ENCODE measurements around the gene TSPAN15. TPM values are rescaled to one million over a fixed set of nuclear protein-coding genes. Genes with fewer than 3 reads are reported as not detected.

The TSPAN15 gene
- total RNA-seq, 1 experiment from 2014 or later: 7.7 TPM

DNA sequence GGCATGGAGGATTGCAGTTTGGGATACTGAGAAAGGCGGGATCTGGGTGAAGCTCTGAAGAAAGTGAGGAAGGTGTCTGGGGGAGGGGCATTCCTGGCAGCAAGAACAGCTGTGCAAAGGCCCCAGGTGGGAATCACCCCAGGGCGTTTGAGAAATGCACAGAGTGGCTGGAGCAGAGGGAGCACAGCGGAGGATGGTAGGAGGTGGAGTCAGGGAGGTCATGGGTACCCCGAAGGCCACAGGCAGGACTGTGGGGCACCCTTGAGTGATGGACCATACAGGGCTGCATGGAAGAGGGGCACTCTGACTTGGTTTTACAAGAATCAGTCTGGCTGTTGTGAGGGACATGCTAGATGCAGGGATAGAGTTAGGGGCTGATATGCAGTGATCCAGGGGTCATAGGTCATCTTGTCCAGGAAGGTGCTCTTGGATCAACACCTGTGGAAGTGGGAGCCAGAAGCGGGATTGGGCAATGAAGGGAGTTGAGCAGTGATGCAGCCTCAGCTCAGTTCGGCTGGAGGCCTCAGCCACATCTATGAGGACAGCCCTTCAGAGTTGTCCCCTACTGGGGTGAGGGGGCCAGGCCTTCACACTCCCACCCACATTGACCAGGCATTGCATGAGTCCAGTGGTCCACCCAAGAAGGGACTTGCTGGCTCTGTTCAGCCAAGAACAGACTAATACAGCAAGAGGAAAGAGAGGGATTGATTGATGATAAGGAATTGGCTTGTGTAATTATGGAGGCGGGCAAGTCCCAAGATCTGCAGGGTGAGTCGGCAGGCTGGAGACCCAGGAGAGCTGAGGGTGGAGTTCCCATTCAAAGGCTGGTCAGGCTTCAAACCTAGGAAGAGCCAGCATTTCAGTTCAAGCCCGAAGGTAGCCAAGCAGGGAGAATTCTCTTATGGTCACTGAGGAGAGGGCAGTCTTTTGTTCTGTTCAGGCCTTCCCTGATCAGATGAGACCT is 48.7 kb downstream of the TSPAN15 start:
- Histone ChIP-seq H2BK15ac (ENCODE audit: low read depth, low read length) (no peak overlapping the region), H2BK20ac (ENCODE audit: low read depth, low read length, poor library complexity, severe bottlenecking) (no peak overlapping the region), H2AFZ (ENCODE audit: low read length) (no peak overlapping the region), H3K4ac (ENCODE audit: low read depth, low read length) (no peak overlapping the region), H3K23ac (ENCODE audit: insufficient read length, low read depth, low read length) (no peak overlapping the region), H2BK12ac (ENCODE audit: insufficient read length, low read depth, low read length) (no peak overlapping the region), H3K79me1 (ENCODE audit: insufficient read depth, low read depth, low read length, poor library complexity, severe bottlenecking) (no peaks in the 10 kb centered on the region), H4K91ac (ENCODE audit: insufficient read length, low read depth, low read length) (no peak overlapping the region), H2AK5ac (ENCODE audit: insufficient read length, low read length) (no peak overlapping the region), H3K18ac (ENCODE audit: insufficient read length, low read depth, low read length) (no peak overlapping the region), H3K14ac (ENCODE audit: insufficient read depth, low read length) (no peak overlapping the region), H4K20me1 (ENCODE audit: control insufficient read depth, insufficient read depth, insufficient read length) (no peaks in the 10 kb centered on the region), H3K9ac (ENCODE audit: extremely low read depth, insufficient read length, low read length) (no peak overlapping the region), H4K8ac (replicated peaks; ENCODE audit: insufficient read length, low read depth, low read length) (no peak overlapping the region), H3K27ac (ENCODE audit: insufficient read length, low read depth, low read length) (no peak overlapping the region), H2BK120ac (ENCODE audit: low read depth, low read length, poor library complexity, severe bottlenecking) (no peak overlapping the region), H2BK5ac (ENCODE audit: insufficient read length, low read length) (no peak overlapping the region), H4K5ac (ENCODE audit: insufficient read length, low read depth, low read length) (no peak overlapping the region), H3K4me2 (ENCODE audit: insufficient read depth, insufficient read length, low read length) (no peak overlapping the region), H3K56ac (ENCODE audit: insufficient read length, low read depth, low read length) (no peak overlapping the region), H3K79me2 (ENCODE audit: insufficient read depth, low read length) (no peaks in the 10 kb centered on the region), H3K4me1 (ENCODE audit: insufficient read depth, low read length) (no peaks in the 10 kb centered on the region), H3K23me2 (ENCODE audit: insufficient read length, low read depth, low read length, poor library complexity, severe bottlenecking) (no peaks in the 10 kb centered on the region), H3T11ph (ENCODE audit: low read length) (no peak overlapping the region), H3K27me3 (ENCODE audit: insufficient read depth, low read length) (no peaks in the 10 kb centered on the region), H3K9me3 (ENCODE audit: control insufficient read depth, low read depth, low read length) (no peaks in the 10 kb centered on the region)
- TF ChIP-seq, protein P1, sequence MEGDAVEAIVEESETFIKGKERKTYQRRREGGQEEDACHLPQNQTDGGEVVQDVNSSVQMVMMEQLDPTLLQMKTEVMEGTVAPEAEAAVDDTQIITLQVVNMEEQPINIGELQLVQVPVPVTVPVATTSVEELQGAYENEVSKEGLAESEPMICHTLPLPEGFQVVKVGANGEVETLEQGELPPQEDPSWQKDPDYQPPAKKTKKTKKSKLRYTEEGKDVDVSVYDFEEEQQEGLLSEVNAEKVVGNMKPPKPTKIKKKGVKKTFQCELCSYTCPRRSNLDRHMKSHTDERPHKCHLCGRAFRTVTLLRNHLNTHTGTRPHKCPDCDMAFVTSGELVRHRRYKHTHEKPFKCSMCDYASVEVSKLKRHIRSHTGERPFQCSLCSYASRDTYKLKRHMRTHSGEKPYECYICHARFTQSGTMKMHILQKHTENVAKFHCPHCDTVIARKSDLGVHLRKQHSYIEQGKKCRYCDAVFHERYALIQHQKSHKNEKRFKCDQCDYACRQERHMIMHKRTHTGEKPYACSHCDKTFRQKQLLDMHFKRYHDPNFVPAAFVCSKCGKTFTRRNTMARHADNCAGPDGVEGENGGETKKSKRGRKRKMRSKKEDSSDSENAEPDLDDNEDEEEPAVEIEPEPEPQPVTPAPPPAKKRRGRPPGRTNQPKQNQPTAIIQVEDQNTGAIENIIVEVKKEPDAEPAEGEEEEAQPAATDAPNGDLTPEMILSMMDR (conservative IDR thresholded peaks at IDR 0.05): no peak
- Mint-ChIP-seq H3K27me3 (ENCODE audit: low read depth) (peaks cover 3% of the 10 kb centered on the region; the same call in 1 of the 2 replicates), H3K4me1 (peaks cover 3 to 5% of the 10 kb centered on the region in 2 experiments), H3K4me3 (no peak overlapping the region; a peak in 1 of 5 replicates), H3K27ac (peak overlapping the region in 2 of 3 experiments; percentile 57 to 59; a peak in 4 of 7 replicates), H3K36me3 (ENCODE audit: insufficient read depth in 1 of 3, low read depth in 3 of 3) (no peaks in the 10 kb centered on the region), H3K9me3 (no peaks in the 10 kb centered on the region)
- no peak for DNase-seq
- no CpG with 5 or more reads among the region's 9 CpGs for WGBS (ENCODE audit: extremely low coverage, insufficient read length, low lambda C conversion rate)

Measured in H9 (cell line).